Heart left ventricle (tissue), 16 donors: Measurements from ENCODE around the gene B4GALT7. TPM values are rescaled to one million over a fixed set of nuclear protein-coding genes. Genes with fewer than 3 reads are reported as not detected.

Source experiments
- ATAC-seq, 4 donors: fragments of 200-7000 bp; cut with Tn5 transposase; one replicate each; pipeline ENCODE4 v1.9.1; 2020 to 2022; ENCODE audit warnings: moderate library complexity in 4 of 4, mild to moderate bottlenecking in 3 of 4, moderate number of reproducible peaks in 1 of 4
- DNase-seq, 5 donors: peaks; one replicate each; pipeline ENCODE4 v3.0.0-alpha.2; 2020
- H3K27ac ChIP-seq, 12 donors: fragments of 200-600 bp; sonication (generic) in 4 of 12; one replicate each; pipeline versions ENCODE4 v1.5.0 to v1.8.0; 2016 to 2022; ENCODE audit warnings: mild to moderate bottlenecking in 2 of 12
- H3K27me3 ChIP-seq, 9 donors: fragments of 200-600 bp; sonication (generic) in 2 of 9; one replicate each; pipeline versions ENCODE4 v1.5.1 to v1.8.0; 2016 to 2022; ENCODE audit warnings: mild to moderate bottlenecking in 3 of 9
- H3K36me3 ChIP-seq, 9 donors: fragments of 200-600 bp; sonication (generic) in 2 of 9; one replicate each; pipeline versions ENCODE4 v1.5.0 to v1.8.0; 2018 to 2022; ENCODE audit warnings: mild to moderate bottlenecking in 2 of 9
- H3K4me1 ChIP-seq, 12 donors: fragments of 200-600 bp; sonication (generic) in 4 of 12; one replicate each; pipeline versions ENCODE4 v1.5.0 to v1.8.0; 2016 to 2022; ENCODE audit warnings: mild to moderate bottlenecking in 3 of 12
- H3K4me3 ChIP-seq, 12 donors: fragments of 200-600 bp; sonication (generic) in 4 of 12; one replicate each; pipeline versions ENCODE4 v1.5.0 to v1.8.0; 2017 to 2022; ENCODE audit warnings: mild to moderate bottlenecking in 9 of 12, moderate library complexity in 4 of 12
- H3K9me3 ChIP-seq, 12 donors: fragments of 200-600 bp; sonication (generic) in 4 of 12; one replicate each; pipeline versions ENCODE4 v1.5.0 to v1.8.0; 2016 to 2022; ENCODE audit warnings: mild to moderate bottlenecking in 1 of 12
- CTCF ChIP-seq, 12 donors: fragments of 200-600 bp; sonication (generic) in 4 of 12; IDR thresholded peaks; one replicate each; pipeline versions ENCODE4 v1.5.0 to v1.8.0; 2018 to 2022; ENCODE audit warnings: antibody characterized with exemption in 12 of 12, mild to moderate bottlenecking in 5 of 12
- POLR2A ChIP-seq, 2 donors: fragments of 450-650 bp; IDR thresholded peaks; one replicate each; pipeline ENCODE4 v1.6.1; 2017; ENCODE audit warnings: antibody characterized with exemption in 2 of 2, mild to moderate bottlenecking in 2 of 2, moderate library complexity in 2 of 2
- WGBS, 4 donors: extraction: QIAGEN DNeasy Blood & Tissue Kit in 2 of 4; methylation state at CpG; one replicate each; pipeline versions ENCODE4 v1.1.5 to v1.1.7; 2013 to 2018; 5-methylcytosine and 5-hydroxymethylcytosine counted together
- intact Hi-C, 10 donors: fragments of 100-400 bp; cut with DNase I; formaldehyde crosslinking; loops; one replicate each; pipeline versions ENCODE4 v1.11.1 to v1.14.2; 2022
- polyA plus RNA-seq, 2 donors: library from polyadenylated mRNA; stranded (reverse); fragments of 200-250 nt; gene quantifications; one replicate each; pipeline ENCODE4 v1.2.3, GENCODE V29; 2013
- total RNA-seq, 9 donors: library from RNA; depleted of rRNA in 2 of 9; stranded (reverse); fragments of >200 nt in 2 of 9; fragmentation: NEBNext Ultra II Directional in 3 of 9; extraction: Animal tissue kit (Norgen Biotek cat#: 25700) in 3 of 9; gene quantifications; one replicate each; pipeline versions ENCODE4 v1.1.0 to v1.2.4, GENCODE V29; 2016 to 2023
- donor health status: ischemic (EF 13 %, LVEDD 7.1; RV severe dilation, severe dysfunction).
- donor health status: healthy with polysubstance abuse.
- donor health status: DM: no; HTN: yes; CAD: no.
- donor health status: DM: no; HTN: no; CAD: no.
- donor health status: ischemic (EF 25% LVEDD 6.9; RV normal size, moderate dysfunction).
- donor health status: ischemic (EF 25% LVEDD 5.7; RV mildly dilated, moderate dysfunction).
- donor health status: healthy.
- donor health status: DM: yes; HTN: yes; CAD: no.
- donor health status: ischemic (EF 35%, LVEDD 5.7; RV mildly dilated, moderate dysfunction).
- donor health status: nonischemic (EF 11% LVEDD 7.7; RV severe dilation, severe dysfunction).
- donor health status: DM: yes; HTN: yes; CAD: no.
- donor health status: PGD.
- donor health status: ischemic (EF 29% LVEDD 5.4; RV normal size, mild dysfunction).
- donor health status: nonischemic (EF 23%, LVEDD 6.1; RV moderate dilation, normal function).

The B4GALT7 gene
- total and polyA plus RNA-seq, 11 donors = 10.5 to 24.7 (median 18.4) TPM

- DNase-seq (no peak), ATAC-seq (no peak)
- no peak for TF ChIP-seq CTCF (IDR thresholded peaks at IDR 0.05)
- no peak for TF ChIP-seq POLR2A (IDR thresholded peaks at IDR 0.05)
- no peaks in the 10 kb centered on the region for H3K9me3 ChIP-seq
- 88 to 100% (median 98%) methylated on average over 2 of the region's 2 CpGs for WGBS, 4 donors
- intact Hi-C loops = loop anchor here in 4 of 10 donors (10.0 kb wide), 3 partner anchors 52 to 82 kb away; partner anchors contain the start of gene DDX41 (in 2 of the 4)
- peaks cover 6 to 38% (median 35%) of the 10 kb centered on the region in 9 donors for H3K36me3 ChIP-seq
- no peak overlapping the region for H3K27ac ChIP-seq
- H3K27me3 ChIP-seq = no peaks in the 10 kb centered on the region
- H3K4me3 ChIP-seq = no peak overlapping the region
- peaks cover 3 to 48% (median 23%) of the 10 kb centered on the region in 12 donors for H3K4me1 ChIP-seq
Observed at GRCh38 chr5:177596775-177597238, 3.1 kb upstream of the B4GALT7 start.

GRCh38 chr5:177598477-177598876, 1.5 kb upstream of the B4GALT7 start:
- intact Hi-C loops = loop anchor here in 4 of 10 donors (10.0 kb wide), 3 partner anchors 54 to 84 kb away; partner anchors contain the start of gene DDX41 (in 2 of the 4)
- no peak overlapping the region for H3K4me3 ChIP-seq
- no peaks in the 10 kb centered on the region for H3K27me3 ChIP-seq
- H3K36me3 ChIP-seq = peaks cover 6 to 35% (median 33%) of the 10 kb centered on the region in 9 donors
- 40 to 50% (median 42%) methylated on average over 5 of the region's 5 CpGs for WGBS, 4 donors
- TF ChIP-seq CTCF (IDR thresholded peaks at IDR 0.05) (no peak), POLR2A (IDR thresholded peaks at IDR 0.05) (no peak)
- no peaks in the 10 kb centered on the region for H3K9me3 ChIP-seq
- ATAC-seq (no peak), DNase-seq (no peak)
- no peak overlapping the region for H3K27ac ChIP-seq
- H3K4me1 ChIP-seq = peaks cover 3 to 37% (median 14%) of the 10 kb centered on the region in 12 donors

- intact Hi-C loops = loop anchor here in 3 of 10 donors (10.0 kb wide), 2 partner anchors 196 to 464 kb away; partner anchors contain the start of genes F12 (in 1 of the 3) and PFN3 (in 1 of the 3)
- Histone ChIP-seq H3K27ac (peak overlapping the region in 11 of 12 donors; percentile 84 to 93 (median 89)), H3K27me3 (no peaks in the 10 kb centered on the region), H3K9me3 (no peaks in the 10 kb centered on the region), H3K4me1 (peaks cover 3 to 28% (median 13%) of the 10 kb centered on the region in 12 donors), H3K4me3 (peak overlapping the region; percentile 83 to 100 (median 90)), H3K36me3 (peaks cover 0 to 18% (median 12%) of the 10 kb centered on the region in 9 donors)
- DNase-seq (no peak), ATAC-seq (no peak)
- 4 to 6% (median 5%) methylated on average over 16 of the region's 16 CpGs for whole genome bisulfite sequencing, 4 donors
- no peak for TF ChIP-seq CTCF (IDR thresholded peaks at IDR 0.05)
- TF ChIP-seq POLR2A (IDR thresholded peaks at IDR 0.05) = no peak
Observed at GRCh38 chr5:177600508-177601018, 631 bp downstream of the B4GALT7 start.

GRCh38 chr5:177601126-177601525, 1.2 kb downstream of the B4GALT7 start:
- ATAC-seq = no peak

More at GRCh38 chr5:177601126-177601525, 1.2 kb downstream of the B4GALT7 start:
- 92 to 95% (median 93%) methylated on average over 11 of the region's 11 CpGs for WGBS, 4 donors
- Histone ChIP-seq H3K4me3 (peak overlapping the region in 8 of 12 donors; percentile 83 to 100 (median 93)), H3K36me3 (peaks cover 0 to 17% (median 10%) of the 10 kb centered on the region in 9 donors), H3K27ac (no peak overlapping the region), H3K27me3 (no peaks in the 10 kb centered on the region), H3K4me1 (peaks cover 3 to 28% (median 13%) of the 10 kb centered on the region in 12 donors), H3K9me3 (no peaks in the 10 kb centered on the region)
- intact Hi-C loops = loop anchor here in 3 of 10 donors (10.0 kb wide), 2 partner anchors 196 to 464 kb away; partner anchors contain the start of genes F12 (in 1 of the 3) and PFN3 (in 1 of the 3)
- DNase-seq = no peak
- TF ChIP-seq CTCF (IDR thresholded peaks at IDR 0.05) (no peak), POLR2A (IDR thresholded peaks at IDR 0.05) (no peak)
